Prostate gland (tissue), 2 donors: ENCODE measurements around the gene MGRN1.

Experiments used
- CTCF ChIP-seq, 4 experiments: fragments of 200-600 bp in 2 of 4; fragments of 450-650 bp in 2 of 4; sonication (generic) in 2 of 4; IDR thresholded peaks; 1 replicate in 3 of 4; 2 replicates in 1 of 4; pipeline ENCODE4 v1.5.1; 2016 to 2019; ENCODE audit warnings: antibody characterized with exemption in 4 of 4, mild to moderate bottlenecking in 2 of 4, moderate library complexity in 2 of 4
- POLR2A ChIP-seq: fragments of 450-650 bp; IDR thresholded peaks from one replicate; pipeline ENCODE4 v1.6.1; 2016; ENCODE audit warnings: antibody characterized with exemption, mild to moderate bottlenecking
- POLR2AphosphoS5 ChIP-seq: sonication (generic); formaldehyde crosslinking; IDR thresholded peaks from one replicate; pipeline ENCODE4 v1.6.1; 2017; ENCODE audit warnings: antibody characterized with exemption

DNA sequence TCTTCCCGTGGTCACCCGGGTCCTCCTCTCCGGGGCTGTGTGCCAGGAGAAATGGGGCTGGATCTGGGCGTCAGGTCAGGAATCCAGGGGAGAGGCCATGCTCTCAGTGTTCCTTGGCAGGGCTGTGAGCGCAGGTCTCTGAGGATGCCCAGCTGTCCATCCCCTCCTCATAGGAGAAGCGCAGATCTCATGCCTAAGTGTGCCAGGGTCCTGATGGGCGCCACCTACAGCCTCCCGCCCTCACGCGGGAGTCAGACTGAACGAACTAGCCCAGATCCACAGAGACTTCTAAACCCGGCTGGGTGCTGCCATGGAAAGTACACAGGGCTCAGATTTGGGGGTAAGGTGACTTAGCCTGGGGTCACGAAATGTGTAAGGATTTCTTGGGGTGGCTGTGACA is 24.3 kb downstream of the MGRN1 start:
- TF ChIP-seq POLR2A (no peak), CTCF (IDR thresholded peaks at IDR 0.05) (no peak), POLR2AphosphoS5 (no peak)
